GM18511 (cell line): Measurements from ENCODE around the gene OSBPL9.

ENCODE experiments used
- ATAC-seq: cut with Tn5 transposase; IDR thresholded peaks from one replicate; pipeline ENCODE4 v1.9.1; 2021; ENCODE audit warnings: mild to moderate bottlenecking, moderate library complexity; ENCODE audit not compliant: unreplicated experiment

Gene OSBPL9, protein sequence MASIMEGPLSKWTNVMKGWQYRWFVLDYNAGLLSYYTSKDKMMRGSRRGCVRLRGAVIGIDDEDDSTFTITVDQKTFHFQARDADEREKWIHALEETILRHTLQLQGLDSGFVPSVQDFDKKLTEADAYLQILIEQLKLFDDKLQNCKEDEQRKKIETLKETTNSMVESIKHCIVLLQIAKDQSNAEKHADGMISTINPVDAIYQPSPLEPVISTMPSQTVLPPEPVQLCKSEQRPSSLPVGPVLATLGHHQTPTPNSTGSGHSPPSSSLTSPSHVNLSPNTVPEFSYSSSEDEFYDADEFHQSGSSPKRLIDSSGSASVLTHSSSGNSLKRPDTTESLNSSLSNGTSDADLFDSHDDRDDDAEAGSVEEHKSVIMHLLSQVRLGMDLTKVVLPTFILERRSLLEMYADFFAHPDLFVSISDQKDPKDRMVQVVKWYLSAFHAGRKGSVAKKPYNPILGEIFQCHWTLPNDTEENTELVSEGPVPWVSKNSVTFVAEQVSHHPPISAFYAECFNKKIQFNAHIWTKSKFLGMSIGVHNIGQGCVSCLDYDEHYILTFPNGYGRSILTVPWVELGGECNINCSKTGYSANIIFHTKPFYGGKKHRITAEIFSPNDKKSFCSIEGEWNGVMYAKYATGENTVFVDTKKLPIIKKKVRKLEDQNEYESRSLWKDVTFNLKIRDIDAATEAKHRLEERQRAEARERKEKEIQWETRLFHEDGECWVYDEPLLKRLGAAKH

DNA sequence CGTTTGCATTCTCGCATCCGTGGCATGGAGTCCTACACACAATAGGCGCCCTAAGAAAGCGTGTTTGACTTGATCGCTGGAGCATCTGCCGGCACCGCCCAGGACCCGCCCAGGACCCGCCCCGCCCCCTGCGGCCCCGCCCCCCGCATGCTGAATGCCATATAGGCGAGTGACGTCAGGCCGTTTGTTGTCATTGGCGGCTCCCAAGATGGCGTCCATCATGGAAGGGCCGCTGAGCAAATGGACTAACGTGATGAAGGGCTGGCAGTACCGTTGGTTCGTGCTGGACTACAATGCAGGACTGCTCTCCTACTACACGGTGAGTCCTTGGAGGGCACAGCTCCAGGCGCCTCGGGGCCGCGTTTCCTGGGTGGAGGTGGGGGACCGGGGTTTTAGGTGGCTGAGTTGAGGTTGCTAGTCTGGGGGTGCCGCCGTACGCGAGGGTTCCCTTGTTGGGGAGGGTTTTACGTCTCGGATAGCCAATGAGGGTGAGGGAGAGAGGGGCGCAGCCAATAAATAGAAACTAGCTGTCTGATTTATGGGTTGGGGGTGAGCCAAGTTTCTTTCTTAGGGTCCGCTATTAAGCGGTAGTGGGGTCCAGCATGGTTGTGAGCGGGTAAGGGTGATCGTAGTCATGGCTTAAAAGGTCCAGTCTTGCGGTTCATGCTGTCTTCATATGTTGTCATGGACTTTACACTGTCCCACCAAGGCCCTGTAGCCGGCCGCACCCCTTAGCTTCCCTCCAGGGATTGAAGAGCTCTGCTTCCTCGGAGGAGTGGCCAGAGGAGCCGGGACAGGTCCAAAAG is at the start of gene OSBPL9:
Gene OSBPL9 (plus strand): TSS at position 190 of the 806 bp plus-strand sequence. CDS start 19 bp downstream, at position 209.
- peak; percentile 90 for ATAC-seq

DNA sequence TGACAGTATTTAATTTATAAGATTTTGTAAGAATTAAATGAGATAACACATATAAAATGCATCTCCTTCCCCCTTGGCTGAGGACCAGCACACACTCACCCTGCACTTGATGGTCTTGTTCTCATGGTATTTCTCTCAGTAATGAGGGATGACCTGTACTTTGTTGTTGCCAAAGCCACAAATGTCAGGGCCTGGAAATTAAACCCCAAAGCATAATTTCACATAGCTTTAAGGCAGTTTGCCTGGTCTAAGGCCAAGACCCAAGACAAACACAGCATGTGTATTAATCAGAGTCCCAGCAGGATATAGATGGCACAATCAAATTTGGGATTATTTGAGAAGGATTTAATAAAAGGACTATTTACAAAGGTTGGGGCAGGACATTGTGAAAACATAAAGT is 49.2 kb upstream of the OSBPL9 start:
- no peak for ATAC-seq

DNA sequence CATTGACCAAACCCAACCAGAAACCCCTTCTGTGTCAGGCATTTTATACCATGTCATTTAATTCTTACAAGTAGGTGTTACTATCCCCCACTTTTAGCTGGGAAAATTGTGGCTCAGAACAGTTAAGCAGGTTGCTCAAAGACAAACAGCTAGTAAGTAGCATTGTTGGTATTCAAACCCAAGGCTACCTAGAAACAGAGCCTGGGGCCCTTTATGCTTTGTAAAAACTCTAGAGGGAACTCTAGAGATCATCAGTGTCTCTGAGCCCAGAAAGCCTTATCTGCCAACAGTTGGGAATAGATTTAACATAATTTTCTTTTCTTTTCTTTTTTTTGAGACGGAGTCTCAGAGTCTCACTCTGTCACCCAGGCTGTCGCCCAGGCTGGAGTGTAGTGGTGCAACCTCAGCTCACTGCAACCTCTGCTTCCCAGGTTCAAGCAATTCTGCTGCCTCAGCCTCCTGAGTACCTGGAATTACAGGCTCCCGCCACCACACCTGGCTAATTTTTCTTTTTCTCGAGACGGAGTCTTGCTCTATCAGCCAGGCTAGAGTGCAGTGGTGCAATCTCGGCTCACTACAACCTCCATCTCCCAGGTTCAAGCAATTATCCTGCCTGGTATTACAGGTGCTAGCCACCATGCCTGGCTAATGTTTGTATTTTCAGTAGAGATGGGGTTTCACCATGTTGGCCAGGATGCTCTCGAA is 48.5 kb upstream of the OSBPL9 start:
- no peak for ATAC-seq

DNA sequence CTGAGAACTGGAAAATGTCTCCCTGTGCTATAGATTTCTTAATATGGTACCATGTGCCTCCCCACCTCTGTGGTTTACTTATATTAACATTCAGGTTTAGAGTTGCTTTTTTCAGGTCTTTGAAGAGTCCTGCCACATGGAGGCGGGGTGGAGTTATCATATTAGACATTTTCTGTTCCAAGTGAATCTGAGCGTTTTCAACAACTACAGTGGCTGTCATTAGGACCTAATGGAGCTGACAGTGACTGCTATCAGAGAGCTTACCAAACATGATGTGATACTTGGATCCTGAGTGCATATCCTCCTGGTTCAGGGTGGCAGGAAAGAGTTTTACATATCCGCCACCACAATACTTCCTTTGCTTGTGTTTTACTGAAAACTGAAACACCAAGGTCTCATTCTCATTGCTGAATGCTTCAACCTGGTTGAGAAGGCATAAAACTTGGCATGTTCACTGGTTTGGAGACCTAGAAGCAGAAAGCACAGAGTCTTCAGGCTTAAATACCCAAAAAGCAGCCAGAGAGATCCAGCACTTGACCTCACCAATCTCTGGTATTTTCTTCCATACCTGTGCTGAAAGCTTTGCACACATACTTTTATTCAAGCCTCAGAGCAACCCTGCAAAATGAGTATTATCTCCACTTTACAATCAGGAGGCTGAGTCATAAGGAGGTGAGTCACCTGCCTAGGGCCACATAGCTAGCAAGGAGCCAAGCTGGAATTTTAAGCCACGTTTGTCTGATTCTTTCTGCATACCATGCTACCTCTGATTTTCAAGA is 47.4 kb upstream of the OSBPL9 start:
- peak; percentile 81 for ATAC-seq

DNA sequence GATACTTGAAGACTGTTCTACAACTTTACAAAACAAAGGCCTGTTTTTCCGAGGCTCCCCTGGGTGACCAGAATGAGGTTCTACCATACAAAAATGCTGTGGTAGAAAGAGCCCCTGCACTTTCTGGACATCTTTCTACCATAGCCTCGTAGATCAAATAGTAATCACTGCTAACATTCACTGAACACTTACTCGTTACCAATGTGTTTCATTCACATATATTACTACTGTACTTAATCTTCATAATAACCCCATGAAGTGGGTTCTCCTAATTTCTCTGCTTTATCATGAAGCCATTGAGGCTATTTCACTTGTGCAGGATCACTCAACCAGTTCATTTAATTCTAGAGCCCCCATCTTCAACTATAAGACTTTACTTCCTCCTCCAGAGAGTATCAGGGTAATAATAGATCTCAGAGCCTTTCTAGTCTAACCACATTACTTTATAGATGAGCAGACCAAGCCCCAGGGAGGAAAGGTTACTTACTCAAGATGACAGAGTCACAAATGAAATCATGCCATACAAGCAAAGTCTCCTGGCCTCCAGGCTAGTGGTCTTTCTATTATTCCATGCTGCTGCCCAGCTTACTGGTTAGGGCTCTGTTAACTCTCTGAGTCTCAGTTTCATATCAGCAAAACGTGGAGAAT is 46.7 kb upstream of the OSBPL9 start:
- ATAC-seq, result peak; percentile 48

DNA sequence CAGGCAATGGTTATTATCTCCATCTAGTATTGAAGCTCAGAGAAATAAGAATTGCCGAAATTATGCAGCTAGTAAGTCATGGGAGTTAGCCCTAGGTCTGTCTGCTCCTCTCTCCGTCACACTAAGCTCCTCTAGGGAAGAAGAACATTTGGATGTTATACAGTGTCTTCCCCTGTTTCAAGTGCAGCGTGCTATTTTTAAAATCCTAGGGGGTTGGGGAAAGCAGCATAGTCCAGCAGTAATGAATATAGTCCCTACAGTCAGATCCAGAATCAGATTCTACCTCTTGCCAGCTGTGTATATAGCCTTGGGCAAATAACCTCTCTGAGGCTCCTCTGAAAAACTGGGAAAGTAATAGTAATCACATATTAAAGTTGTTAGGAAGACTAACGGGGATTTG is 44.5 kb upstream of the OSBPL9 start:
- ATAC-seq, result no peak

DNA sequence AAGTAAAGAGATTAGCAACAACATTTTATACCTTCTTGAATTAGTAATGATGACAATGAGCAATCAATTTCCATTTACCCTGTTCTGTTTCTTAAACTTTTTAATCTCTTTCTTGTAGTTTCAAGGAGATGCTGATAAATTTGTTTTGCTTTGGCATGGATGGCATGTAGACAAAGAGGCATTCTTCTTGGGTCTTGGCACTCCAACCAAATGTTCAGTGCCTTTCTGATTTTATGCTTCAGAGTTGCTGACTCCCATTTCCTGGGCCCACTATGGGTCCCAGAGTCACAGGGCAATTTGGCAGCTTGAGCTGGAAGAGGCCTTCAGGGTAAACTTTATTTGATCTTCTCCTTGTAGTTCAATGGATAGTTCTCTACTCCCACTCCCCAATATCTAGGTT is 42.1 kb upstream of the OSBPL9 start:
- no peak for ATAC-seq

DNA sequence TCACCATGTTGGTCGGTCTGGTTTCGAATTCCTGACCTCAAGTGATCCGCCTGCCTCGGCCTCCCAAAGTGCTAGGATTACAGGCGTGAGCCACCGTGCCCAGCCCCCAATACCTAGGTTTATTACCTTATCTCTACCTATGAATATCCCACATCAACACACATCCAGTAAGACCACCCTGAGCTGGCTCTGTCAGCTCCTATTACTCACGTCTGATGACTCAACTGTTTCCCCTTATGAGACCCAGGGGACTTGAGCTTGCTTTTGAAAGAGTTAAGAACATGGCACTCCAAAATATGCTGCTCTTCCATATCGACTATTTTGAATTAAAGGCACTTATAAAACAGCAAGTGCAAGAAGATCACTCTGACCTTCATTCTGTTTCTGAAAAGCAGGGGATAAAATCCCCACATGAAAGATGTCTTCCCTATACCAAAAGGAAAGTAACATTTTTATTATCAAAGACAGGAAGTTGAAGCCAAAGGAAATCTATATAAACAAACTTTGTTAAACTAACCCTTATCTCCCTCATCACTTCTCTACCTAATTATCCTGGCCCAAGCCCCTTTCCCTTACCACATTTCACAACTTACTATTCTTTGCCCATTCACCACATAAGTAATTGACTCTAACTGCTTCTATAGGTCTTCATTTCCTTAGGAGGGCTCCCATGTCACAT is 41.3 kb upstream of the OSBPL9 start:
- no peak for ATAC-seq

DNA sequence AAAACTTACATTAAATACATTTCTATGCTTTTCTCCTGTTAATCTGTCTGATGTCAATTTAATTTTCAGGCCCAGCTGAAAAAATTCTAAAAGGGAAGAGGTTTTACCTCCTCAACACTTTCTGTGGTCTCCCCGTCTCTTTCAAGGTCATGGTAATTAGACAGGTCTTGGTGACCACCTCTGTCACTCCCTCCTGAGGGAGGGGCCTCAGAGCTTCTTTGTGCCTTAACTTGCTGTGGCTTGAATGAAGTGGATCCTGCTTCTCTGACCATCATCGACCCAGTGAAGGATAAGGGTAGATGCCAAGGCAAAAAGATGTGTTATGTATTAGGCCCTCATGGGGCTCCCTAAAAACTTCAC is 40.8 kb upstream of the OSBPL9 start:
- no peak for ATAC-seq

DNA sequence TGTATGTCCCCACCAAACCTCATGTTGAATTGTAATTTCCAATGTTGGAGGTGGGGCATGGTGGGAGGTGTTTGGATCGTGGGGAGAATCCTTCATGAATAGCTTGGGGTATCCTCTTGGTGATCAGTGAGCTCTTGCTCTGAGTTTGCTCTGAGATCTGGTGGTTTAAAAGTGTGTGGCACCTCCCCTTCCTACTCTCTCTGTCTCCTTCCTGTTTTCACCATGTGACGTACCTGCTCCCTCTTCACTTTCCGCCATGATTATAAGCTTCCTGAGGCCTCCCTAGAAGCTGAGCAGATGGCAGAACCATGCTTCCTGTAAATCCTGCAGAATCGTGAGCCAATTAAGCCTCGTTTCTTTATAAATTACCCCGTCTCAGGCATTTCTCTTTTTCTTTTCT is 40.0 kb upstream of the OSBPL9 start:
- ATAC-seq, result no peak

DNA sequence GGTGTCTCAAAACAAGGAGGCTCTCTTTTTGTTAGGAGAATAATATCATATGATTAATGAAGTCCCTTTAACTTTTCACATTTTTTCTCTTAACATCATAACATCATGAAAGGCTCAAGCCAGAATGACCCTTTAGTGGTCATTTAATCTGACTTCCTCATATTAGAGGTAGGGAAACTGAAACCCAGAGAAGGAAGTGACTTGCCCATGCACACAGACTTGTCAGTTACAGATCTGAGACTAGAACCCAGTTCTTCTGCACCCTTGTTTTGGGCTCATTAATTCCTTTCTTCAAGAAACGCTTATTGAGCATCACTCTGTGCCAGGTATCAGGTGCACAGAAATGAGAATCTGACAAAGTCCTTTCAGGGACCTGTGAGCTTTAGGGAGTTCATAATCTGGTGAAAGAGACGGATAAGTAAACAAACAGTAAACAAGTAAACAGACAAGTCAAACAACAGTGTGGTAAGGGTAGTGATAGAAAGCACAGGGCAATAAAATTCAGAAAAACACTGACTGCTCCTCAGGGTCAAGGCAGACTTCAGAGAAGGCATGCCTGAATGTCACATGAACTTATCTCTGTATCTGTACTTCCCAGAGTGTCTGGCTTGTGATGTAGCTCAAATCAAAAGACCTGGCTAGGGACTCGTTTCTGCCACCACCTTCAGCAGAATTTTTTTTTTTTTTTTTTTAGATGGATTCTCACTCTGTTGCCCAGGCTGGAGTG is 38.3 kb upstream of the OSBPL9 start:
- peak; percentile 89 for ATAC-seq

DNA sequence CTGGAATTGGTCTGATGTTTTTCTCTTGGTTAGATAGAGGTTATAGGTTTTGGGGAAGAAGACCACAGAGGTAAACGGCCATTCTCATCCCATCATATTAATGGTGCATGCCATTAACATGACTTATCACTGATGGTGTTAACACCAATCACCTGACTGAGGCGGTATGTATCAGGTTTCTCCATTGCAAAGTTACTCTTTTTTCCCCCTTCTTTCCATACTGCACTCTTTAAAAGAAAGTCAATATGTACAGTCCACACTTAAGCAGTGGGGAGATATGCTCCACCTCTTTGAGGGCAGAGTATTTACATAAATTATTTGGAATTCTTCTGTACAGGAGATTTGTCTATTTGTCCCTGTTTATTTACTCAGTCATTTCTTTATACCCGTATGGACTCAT is 35.7 kb upstream of the OSBPL9 start:
- no peak for ATAC-seq

DNA sequence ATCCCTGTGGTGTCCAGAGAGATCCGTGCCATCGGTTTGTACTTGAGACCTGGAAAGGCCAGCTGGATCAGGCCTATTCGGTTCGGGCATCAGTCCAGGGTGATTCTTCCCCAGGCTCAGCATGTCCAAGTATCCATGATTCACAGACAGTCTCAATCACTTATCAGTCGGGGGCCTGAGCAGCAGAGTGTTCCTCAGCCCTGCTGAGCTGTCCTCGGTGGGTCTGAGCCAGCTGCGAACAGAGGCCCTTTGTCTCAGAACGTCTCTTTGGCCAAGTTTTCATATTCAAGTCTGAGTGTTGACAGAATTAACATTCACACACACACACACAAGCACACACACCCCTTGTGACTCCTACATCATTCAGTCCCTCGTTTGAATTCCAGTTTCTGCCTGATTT is 33.4 kb upstream of the OSBPL9 start:
- ATAC-seq, result no peak

DNA sequence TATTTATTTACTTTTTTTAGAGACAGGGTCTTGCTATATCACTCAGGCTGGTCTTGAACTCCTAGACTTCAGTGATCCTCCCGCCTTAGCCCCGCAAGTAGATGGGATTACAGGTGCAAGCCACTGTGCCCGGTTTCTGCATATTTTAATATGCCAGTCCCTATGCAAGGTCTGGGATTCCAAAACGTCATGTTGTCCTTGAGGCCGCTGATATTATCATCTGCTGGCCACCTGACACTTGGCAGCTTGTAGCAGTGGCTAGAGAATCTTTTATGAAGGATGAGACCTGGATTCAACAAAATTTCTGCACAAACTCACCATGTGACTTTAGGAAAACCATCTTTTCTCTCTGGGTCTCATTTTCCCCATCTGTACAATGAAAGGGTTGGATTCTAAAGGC is 32.9 kb upstream of the OSBPL9 start:
- ATAC-seq, result no peak

DNA sequence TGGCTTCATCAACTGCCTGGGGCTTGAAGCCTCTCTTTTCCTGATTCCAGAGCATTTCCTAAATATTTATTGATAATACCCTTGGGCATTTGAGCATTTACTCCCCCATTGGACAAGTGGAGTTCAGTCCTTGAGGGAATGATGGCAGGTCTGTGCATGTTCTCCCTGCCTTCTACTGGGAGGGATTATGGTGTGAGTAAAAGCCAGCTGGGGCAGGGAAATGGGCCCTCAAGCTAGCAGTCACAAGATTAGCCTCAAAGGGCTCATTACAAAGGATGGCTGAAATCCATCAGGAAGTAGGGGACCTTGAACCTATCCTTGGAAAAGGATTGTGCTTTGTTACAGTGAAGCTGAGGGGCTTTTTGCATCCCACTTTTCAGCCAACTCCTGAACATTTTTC is 24.2 kb upstream of the OSBPL9 start:
- ATAC-seq, result no peak

DNA sequence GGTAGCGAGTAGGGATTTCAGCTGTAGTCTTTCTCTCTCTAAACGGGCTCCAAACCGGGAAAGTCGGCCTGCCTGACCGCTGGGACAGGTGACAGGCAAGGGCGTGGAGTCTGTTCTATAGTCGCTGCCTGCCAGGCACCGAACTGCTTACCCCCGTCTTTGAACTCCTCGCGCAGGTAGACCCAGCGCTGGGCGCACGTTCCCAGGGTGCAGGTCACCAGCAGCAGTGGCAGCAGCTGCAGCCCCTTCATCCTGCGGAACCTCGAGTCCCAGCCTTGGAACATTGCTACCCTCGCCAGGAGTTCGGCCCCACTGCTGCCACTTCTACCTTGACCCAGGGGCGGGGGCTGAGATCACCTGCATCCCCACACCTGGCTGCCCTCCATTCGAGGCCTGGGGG is 22.2 kb upstream of the OSBPL9 start:
- no peak for ATAC-seq

DNA sequence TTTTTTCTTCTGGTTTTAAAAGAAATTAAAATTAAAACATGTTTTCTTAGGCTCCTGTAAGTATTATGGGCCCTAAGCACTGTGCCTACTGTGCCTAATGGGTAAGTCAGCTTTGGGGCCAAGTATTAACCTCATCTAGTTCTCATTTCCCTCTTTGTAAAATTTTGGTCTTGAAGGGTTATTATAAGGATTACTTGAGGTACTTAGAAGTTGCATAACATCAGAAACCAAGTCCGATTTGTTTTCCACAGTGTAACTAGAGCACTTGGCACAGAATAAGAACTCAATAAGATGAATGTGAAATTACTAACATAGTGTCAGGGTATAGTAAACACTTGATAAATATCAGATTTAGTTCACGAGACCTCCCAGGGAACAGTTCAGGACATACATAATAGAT is 16.4 kb upstream of the OSBPL9 start:
- ATAC-seq, result no peak

DNA sequence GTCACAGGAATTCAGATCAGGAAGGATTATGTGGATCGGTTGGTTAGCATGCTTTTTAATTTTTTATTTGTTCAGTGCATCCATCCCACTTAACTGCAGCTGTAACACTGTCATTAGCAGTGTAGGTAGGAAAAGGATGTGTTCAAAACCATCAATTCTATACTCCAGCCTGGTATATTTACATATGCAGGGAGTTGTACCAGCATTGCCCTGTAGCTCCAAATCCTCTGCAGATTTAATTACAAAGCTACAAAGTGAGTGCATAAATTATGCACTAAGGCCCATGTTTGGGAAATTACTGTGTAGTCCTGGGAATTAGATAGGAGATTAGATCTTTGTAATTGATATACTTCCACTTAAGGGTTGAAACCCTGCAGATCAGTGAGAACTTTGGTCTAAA is 15.9 kb upstream of the OSBPL9 start:
- no peak for ATAC-seq
